ENCODE data around the gene BLM. TPM values are rescaled to one million over a fixed set of nuclear protein-coding genes. Genes with fewer than 3 reads are reported as not detected.
A peak's percentile ranks its signal among the peaks of the same experiment; 100 is the strongest.

The BLM gene
- total and polyA plus RNA-seq, 4 donors, result 2.2 to 8.7 (median 3.8) TPM

DNA sequence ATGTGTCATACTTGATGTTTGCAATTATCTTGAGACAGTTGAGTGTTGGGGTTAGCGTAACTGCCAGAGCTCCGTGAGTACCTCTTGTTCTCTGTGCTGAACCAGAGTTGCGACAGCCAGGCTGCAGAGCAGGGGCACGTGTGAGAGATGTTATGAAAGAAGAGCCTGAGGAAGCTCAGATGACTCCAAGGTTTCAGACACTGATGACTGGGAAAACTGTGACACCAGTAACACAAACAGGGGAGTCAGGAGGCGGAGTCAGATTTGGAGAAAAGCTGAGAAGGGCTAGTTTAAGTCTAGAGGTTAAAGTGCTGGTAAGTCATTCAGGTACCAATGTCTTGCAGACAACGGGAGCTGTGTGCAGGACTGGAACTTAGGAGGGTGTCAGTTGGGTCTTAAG lies 45.0 kb downstream of the BLM start:
- TF ChIP-seq, protein P1, sequence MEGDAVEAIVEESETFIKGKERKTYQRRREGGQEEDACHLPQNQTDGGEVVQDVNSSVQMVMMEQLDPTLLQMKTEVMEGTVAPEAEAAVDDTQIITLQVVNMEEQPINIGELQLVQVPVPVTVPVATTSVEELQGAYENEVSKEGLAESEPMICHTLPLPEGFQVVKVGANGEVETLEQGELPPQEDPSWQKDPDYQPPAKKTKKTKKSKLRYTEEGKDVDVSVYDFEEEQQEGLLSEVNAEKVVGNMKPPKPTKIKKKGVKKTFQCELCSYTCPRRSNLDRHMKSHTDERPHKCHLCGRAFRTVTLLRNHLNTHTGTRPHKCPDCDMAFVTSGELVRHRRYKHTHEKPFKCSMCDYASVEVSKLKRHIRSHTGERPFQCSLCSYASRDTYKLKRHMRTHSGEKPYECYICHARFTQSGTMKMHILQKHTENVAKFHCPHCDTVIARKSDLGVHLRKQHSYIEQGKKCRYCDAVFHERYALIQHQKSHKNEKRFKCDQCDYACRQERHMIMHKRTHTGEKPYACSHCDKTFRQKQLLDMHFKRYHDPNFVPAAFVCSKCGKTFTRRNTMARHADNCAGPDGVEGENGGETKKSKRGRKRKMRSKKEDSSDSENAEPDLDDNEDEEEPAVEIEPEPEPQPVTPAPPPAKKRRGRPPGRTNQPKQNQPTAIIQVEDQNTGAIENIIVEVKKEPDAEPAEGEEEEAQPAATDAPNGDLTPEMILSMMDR (IDR thresholded peaks at IDR 0.05; ENCODE audit: control extremely low read depth, extremely low read depth), result no peak
- no peaks in the 10 kb centered on the region for H3K27me3 ChIP-seq (ENCODE audit: control insufficient read depth in 3 of 3, insufficient read depth in 3 of 3, low read length in 2 of 3)
- 27 to 56% methylated on average over 6 of the region's 6 CpGs for WGBS, 2 donors
- no peaks in the 10 kb centered on the region for H3K9me3 ChIP-seq (ENCODE audit: control insufficient read depth in 4 of 4, insufficient read depth in 3 of 4, low read length in 3 of 4)
- H3K36me3 ChIP-seq (ENCODE audit: control insufficient read depth in 4 of 4, insufficient read depth in 4 of 4, low read length in 4 of 4), result no peaks in the 10 kb centered on the region
- peak overlapping the region in 1 of 2 donors; percentile 96 for H3K27ac ChIP-seq (ENCODE audit: low read depth in 1 of 2, low read length in 1 of 2)
- H3K4me1 ChIP-seq (ENCODE audit: control insufficient read depth in 5 of 5, insufficient read depth in 5 of 5, low read length in 5 of 5), result peaks cover 0 to 21% (median 0%) of the 10 kb centered on the region in 5 donors
- no peak overlapping the region for H3K4me3 ChIP-seq
- DNase-seq, result peak in 1 of 3 donors; percentile 14
- no peak overlapping the region for H3K9ac ChIP-seq (ENCODE audit: insufficient read depth in 1 of 2, low read length in 2 of 2)
- ATAC-seq (ENCODE audit: insufficient read depth, low FRiP score), result peak; percentile 92

DNA sequence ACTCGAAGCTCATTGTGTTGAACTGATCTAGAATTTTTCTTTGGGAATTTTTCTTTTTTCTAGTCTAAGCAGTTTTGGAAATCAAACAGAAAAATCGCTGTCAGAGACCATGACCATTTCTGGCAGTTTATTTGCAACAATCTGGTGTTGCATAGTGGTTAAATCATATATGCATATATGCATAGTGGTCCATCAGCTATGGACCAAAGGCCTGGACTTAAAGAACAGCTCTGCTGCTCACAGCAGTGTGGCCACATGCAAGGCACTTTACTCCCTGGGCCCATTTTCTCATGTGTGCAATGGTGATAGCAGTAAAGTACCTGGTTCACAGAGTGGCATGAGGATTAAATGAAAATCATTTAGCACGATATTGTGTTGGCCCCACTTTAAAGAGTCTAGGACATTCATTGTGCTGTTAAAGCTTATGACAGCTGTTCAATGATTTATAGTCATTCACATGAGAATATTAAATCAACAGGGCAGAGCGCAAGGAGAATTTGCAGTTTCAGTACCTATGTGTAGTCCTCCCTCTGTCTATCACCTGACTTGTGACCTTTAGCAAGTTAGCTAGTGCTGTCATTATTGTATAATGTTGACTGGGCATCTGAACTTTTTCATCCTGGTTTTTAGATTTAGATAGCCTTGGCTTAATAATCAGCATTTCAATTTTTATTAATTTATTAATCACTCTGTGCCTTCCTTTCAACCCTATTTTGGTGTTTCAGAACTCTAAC lies 46.4 kb downstream of the BLM start:
- no peak for ATAC-seq (ENCODE audit: insufficient read depth, low FRiP score)
- WGBS, 2 donors, result 91 to 93% methylated on average over 4 of the region's 4 CpGs

DNA sequence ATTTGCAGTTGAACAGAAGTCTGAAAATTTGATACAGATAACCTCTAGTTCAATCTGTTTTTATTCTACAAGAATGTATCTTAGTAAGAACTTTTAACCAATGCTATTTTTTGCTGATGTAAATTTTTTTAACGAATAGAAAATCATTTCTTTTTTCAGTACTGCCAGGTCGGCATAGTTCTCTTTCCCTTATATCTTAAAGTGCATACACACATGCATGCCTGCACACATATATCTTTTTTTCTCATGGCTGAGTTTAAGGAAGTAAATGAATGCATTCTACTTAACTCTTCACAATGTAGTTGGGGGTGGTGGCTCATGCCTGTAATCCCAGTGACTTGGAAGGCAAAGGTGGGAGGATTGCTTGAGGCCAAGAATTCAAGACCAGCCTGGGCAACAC lies 48.4 kb downstream of the BLM start:
- no peak for ATAC-seq (ENCODE audit: insufficient read depth, low FRiP score)
- H3K4me3 ChIP-seq, result no peak overlapping the region
- WGBS, 2 donors, result 90 to 92% methylated on average over 2 of the region's 2 CpGs

More for the DNA sequence above, 46.4 kb downstream of the BLM start:
- Histone ChIP-seq H3K36me3 (ENCODE audit: control insufficient read depth in 4 of 4, insufficient read depth in 4 of 4, low read length in 4 of 4) (no peaks in the 10 kb centered on the region), H3K4me3 (no peak overlapping the region), H3K9ac (ENCODE audit: insufficient read depth in 1 of 2, low read length in 2 of 2) (no peak overlapping the region), H3K4me1 (ENCODE audit: control insufficient read depth in 5 of 5, insufficient read depth in 5 of 5, low read length in 5 of 5) (peaks cover 0 to 19% (median 0%) of the 10 kb centered on the region in 5 donors), H3K27me3 (ENCODE audit: control insufficient read depth in 3 of 3, insufficient read depth in 3 of 3, low read length in 2 of 3) (no peaks in the 10 kb centered on the region), H3K9me3 (ENCODE audit: control insufficient read depth in 4 of 4, insufficient read depth in 3 of 4, low read length in 3 of 4) (no peaks in the 10 kb centered on the region), H3K27ac (ENCODE audit: low read depth in 1 of 2, low read length in 1 of 2) (peak overlapping the region in 1 of 2 donors; percentile 42)
- DNase-seq, result no peak
- TF ChIP-seq, protein P1 (IDR thresholded peaks at IDR 0.05; ENCODE audit: control extremely low read depth, extremely low read depth), result no peak

More for the DNA sequence above, 48.4 kb downstream of the BLM start:
- Histone ChIP-seq H3K27me3 (ENCODE audit: control insufficient read depth in 3 of 3, insufficient read depth in 3 of 3, low read length in 2 of 3) (no peaks in the 10 kb centered on the region), H3K4me1 (ENCODE audit: control insufficient read depth in 5 of 5, insufficient read depth in 5 of 5, low read length in 5 of 5) (peaks cover 0 to 18% (median 0%) of the 10 kb centered on the region in 5 donors), H3K9me3 (ENCODE audit: control insufficient read depth in 4 of 4, insufficient read depth in 3 of 4, low read length in 3 of 4) (no peaks in the 10 kb centered on the region), H3K9ac (ENCODE audit: insufficient read depth in 1 of 2, low read length in 2 of 2) (no peak overlapping the region), H3K36me3 (ENCODE audit: control insufficient read depth in 4 of 4, insufficient read depth in 4 of 4, low read length in 4 of 4) (no peaks in the 10 kb centered on the region), H3K27ac (ENCODE audit: low read depth in 1 of 2, low read length in 1 of 2) (no peak overlapping the region)
- no peak for DNase-seq
- TF ChIP-seq, protein P1 (IDR thresholded peaks at IDR 0.05; ENCODE audit: control extremely low read depth, extremely low read depth), result no peak

Measured in lung (tissue), 12 donors.